Heart left ventricle (tissue), 16 donors: Measurements from ENCODE around the gene SMAD9. TPM values are rescaled to one million over a fixed set of nuclear protein-coding genes. Genes with fewer than 3 reads are reported as not detected.

Source experiments
- ATAC-seq, 4 donors: fragments of 200-7000 bp; cut with Tn5 transposase; one replicate each; pipeline ENCODE4 v1.9.1; 2020 to 2022; ENCODE audit warnings: moderate library complexity in 4 of 4, mild to moderate bottlenecking in 3 of 4, moderate number of reproducible peaks in 1 of 4
- DNase-seq, 5 donors: peaks; one replicate each; pipeline ENCODE4 v3.0.0-alpha.2; 2020
- H3K27ac ChIP-seq, 12 donors: fragments of 200-600 bp; sonication (generic) in 4 of 12; one replicate each; pipeline versions ENCODE4 v1.5.0 to v1.8.0; 2016 to 2022; ENCODE audit warnings: mild to moderate bottlenecking in 2 of 12
- H3K27me3 ChIP-seq, 9 donors: fragments of 200-600 bp; sonication (generic) in 2 of 9; one replicate each; pipeline versions ENCODE4 v1.5.1 to v1.8.0; 2016 to 2022; ENCODE audit warnings: mild to moderate bottlenecking in 3 of 9
- H3K36me3 ChIP-seq, 9 donors: fragments of 200-600 bp; sonication (generic) in 2 of 9; one replicate each; pipeline versions ENCODE4 v1.5.0 to v1.8.0; 2018 to 2022; ENCODE audit warnings: mild to moderate bottlenecking in 2 of 9
- H3K4me1 ChIP-seq, 12 donors: fragments of 200-600 bp; sonication (generic) in 4 of 12; one replicate each; pipeline versions ENCODE4 v1.5.0 to v1.8.0; 2016 to 2022; ENCODE audit warnings: mild to moderate bottlenecking in 3 of 12
- H3K4me3 ChIP-seq, 12 donors: fragments of 200-600 bp; sonication (generic) in 4 of 12; one replicate each; pipeline versions ENCODE4 v1.5.0 to v1.8.0; 2017 to 2022; ENCODE audit warnings: mild to moderate bottlenecking in 9 of 12, moderate library complexity in 4 of 12
- H3K9me3 ChIP-seq, 12 donors: fragments of 200-600 bp; sonication (generic) in 4 of 12; one replicate each; pipeline versions ENCODE4 v1.5.0 to v1.8.0; 2016 to 2022; ENCODE audit warnings: mild to moderate bottlenecking in 1 of 12
- CTCF ChIP-seq, 12 donors: fragments of 200-600 bp; sonication (generic) in 4 of 12; IDR thresholded peaks; one replicate each; pipeline versions ENCODE4 v1.5.0 to v1.8.0; 2018 to 2022; ENCODE audit warnings: antibody characterized with exemption in 12 of 12, mild to moderate bottlenecking in 5 of 12
- POLR2A ChIP-seq, 2 donors: fragments of 450-650 bp; IDR thresholded peaks; one replicate each; pipeline ENCODE4 v1.6.1; 2017; ENCODE audit warnings: antibody characterized with exemption in 2 of 2, mild to moderate bottlenecking in 2 of 2, moderate library complexity in 2 of 2
- WGBS, 4 donors: extraction: QIAGEN DNeasy Blood & Tissue Kit in 2 of 4; methylation state at CpG; one replicate each; pipeline versions ENCODE4 v1.1.5 to v1.1.7; 2013 to 2018; 5-methylcytosine and 5-hydroxymethylcytosine counted together
- intact Hi-C, 10 donors: fragments of 100-400 bp; cut with DNase I; formaldehyde crosslinking; loops; one replicate each; pipeline versions ENCODE4 v1.11.1 to v1.14.2; 2022
- polyA plus RNA-seq, 2 donors: library from polyadenylated mRNA; stranded (reverse); fragments of 200-250 nt; gene quantifications; one replicate each; pipeline ENCODE4 v1.2.3, GENCODE V29; 2013
- total RNA-seq, 9 donors: library from RNA; depleted of rRNA in 2 of 9; stranded (reverse); fragments of >200 nt in 2 of 9; fragmentation: NEBNext Ultra II Directional in 3 of 9; extraction: Animal tissue kit (Norgen Biotek cat#: 25700) in 3 of 9; gene quantifications; one replicate each; pipeline versions ENCODE4 v1.1.0 to v1.2.4, GENCODE V29; 2016 to 2023
- donor health status: ischemic (EF 13 %, LVEDD 7.1; RV severe dilation, severe dysfunction).
- donor health status: healthy with polysubstance abuse.
- donor health status: DM: no; HTN: yes; CAD: no.
- donor health status: DM: no; HTN: no; CAD: no.
- donor health status: ischemic (EF 25% LVEDD 6.9; RV normal size, moderate dysfunction).
- donor health status: ischemic (EF 25% LVEDD 5.7; RV mildly dilated, moderate dysfunction).
- donor health status: healthy.
- donor health status: DM: yes; HTN: yes; CAD: no.
- donor health status: ischemic (EF 35%, LVEDD 5.7; RV mildly dilated, moderate dysfunction).
- donor health status: nonischemic (EF 11% LVEDD 7.7; RV severe dilation, severe dysfunction).
- donor health status: DM: yes; HTN: yes; CAD: no.
- donor health status: PGD.
- donor health status: ischemic (EF 29% LVEDD 5.4; RV normal size, mild dysfunction).
- donor health status: nonischemic (EF 23%, LVEDD 6.1; RV moderate dilation, normal function).

The SMAD9 gene
- total and polyA plus RNA-seq, 11 donors, result 0.91 to 10.4 (median 4.6) TPM

GRCh38 chr13:36945078-36945477 lies 25.0 kb upstream of the SMAD9 start:
- ATAC-seq, result no peak
- intact Hi-C loops, result no loop called here
- WGBS, 4 donors, result 55 to 66% (median 59%) methylated on average over 3 of the region's 3 CpGs

DNA sequence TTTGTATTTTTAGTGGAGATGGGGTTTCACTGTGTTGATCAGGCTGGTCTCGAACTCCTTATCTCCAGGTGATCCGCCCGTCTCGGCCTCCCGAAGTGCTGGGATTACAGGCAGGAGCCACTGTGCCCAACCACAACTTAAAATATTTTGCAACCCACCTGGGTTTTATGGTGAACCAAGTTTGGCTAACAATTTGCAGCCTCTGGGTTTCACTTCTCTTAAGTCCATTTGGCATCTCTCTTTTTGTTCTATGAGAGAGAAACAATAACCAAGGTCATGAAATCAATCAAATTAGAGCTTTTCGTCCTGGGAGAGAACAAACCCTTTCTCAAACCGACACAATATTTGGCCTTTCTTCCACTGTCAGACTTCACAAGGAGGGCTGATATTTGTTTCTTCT lies 5.6 kb upstream of the SMAD9 start:
- Histone ChIP-seq H3K27ac (no peak overlapping the region), H3K4me1 (peaks cover 0 to 5% (median 0%) of the 10 kb centered on the region in 12 donors), H3K36me3 (no peaks in the 10 kb centered on the region), H3K4me3 (no peak overlapping the region), H3K9me3 (no peaks in the 10 kb centered on the region), H3K27me3 (peaks cover 0 to under 1% (median 0%) of the 10 kb centered on the region in 9 donors)
- DNase-seq (no peak), ATAC-seq (no peak)
- WGBS, 4 donors, result 70 to 78% (median 75%) methylated on average over 7 of the region's 7 CpGs
- TF ChIP-seq POLR2A (IDR thresholded peaks at IDR 0.05), result no peak
- TF ChIP-seq CTCF (IDR thresholded peaks at IDR 0.05), result no peak
- intact Hi-C loops, result no loop called here

More at GRCh38 chr13:36945078-36945477, 25.0 kb upstream of the SMAD9 start:
- H3K9me3 ChIP-seq, result no peaks in the 10 kb centered on the region
- no peaks in the 10 kb centered on the region for H3K27me3 ChIP-seq
- H3K4me3 ChIP-seq, result no peak overlapping the region
- no peaks in the 10 kb centered on the region for H3K4me1 ChIP-seq
- TF ChIP-seq CTCF (IDR thresholded peaks at IDR 0.05), result no peak
- no peak for TF ChIP-seq POLR2A (IDR thresholded peaks at IDR 0.05)
- no peak overlapping the region for H3K27ac ChIP-seq
- peaks cover 0 to 29% (median 18%) of the 10 kb centered on the region in 9 donors for H3K36me3 ChIP-seq
- no peak for DNase-seq

GRCh38 chr13:36924001-36924400 lies 4.0 kb upstream of the SMAD9 start:
- no peak for ATAC-seq
- H3K27ac ChIP-seq, result no peak overlapping the region
- no peak overlapping the region for H3K4me3 ChIP-seq
- no peak for DNase-seq
- peaks cover 0 to 16% (median 0%) of the 10 kb centered on the region in 12 donors for H3K4me1 ChIP-seq
- H3K27me3 ChIP-seq, result peaks cover 0 to 14% (median 0%) of the 10 kb centered on the region in 9 donors
- WGBS, 4 donors, result 74 to 78% (median 75%) methylated on average over 3 of the region's 3 CpGs
- intact Hi-C loops, result no loop called here
- no peaks in the 10 kb centered on the region for H3K9me3 ChIP-seq
- TF ChIP-seq POLR2A (IDR thresholded peaks at IDR 0.05) (no peak), CTCF (IDR thresholded peaks at IDR 0.05) (no peak)
- H3K36me3 ChIP-seq, result no peaks in the 10 kb centered on the region

DNA sequence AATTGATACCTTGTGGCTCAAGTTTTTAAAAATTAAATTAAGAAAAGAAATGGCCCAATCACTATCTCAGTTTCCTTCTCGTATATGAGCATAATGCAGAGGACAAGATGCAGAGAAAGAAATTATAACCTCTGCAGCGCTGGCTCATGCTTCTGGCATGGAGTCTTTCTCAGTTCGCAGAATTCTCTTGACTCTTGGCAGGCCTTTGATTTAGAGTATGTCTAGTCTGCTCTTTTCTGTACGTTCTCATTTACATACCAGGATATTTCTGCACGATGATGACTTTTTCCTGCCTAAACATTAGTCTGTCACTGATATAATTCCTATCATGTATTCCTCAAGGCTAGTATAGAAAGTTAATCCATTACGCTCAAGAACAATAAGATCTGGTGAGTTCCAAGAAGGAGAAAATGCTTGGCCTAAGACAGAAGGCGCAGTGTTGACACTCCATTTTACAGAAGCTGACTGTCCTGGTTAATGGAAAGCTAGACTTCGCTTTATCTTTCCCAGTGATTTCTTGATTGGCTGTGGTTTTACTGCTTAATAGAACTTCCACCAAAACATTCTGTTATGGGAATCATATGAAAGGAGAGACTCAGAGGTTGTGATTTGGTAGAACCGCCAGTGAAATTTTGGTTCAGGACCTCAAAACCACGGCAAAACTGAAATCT lies 1.7 kb upstream of the SMAD9 start:
- intact Hi-C loops, result no loop called here
- WGBS, 4 donors, result 81 to 87% (median 84%) methylated on average over 10 of the region's 10 CpGs
- Histone ChIP-seq H3K36me3 (no peaks in the 10 kb centered on the region), H3K4me3 (no peak overlapping the region), H3K27me3 (peaks cover 0 to 16% (median 0%) of the 10 kb centered on the region in 9 donors), H3K27ac (no peak overlapping the region), H3K9me3 (no peaks in the 10 kb centered on the region), H3K4me1 (peaks cover 0 to 27% (median 4%) of the 10 kb centered on the region in 12 donors)
- TF ChIP-seq CTCF (IDR thresholded peaks at IDR 0.05) (no peak), POLR2A (IDR thresholded peaks at IDR 0.05) (no peak)
- DNase-seq (no peak), ATAC-seq (no peak)
